ENCODE results near the gene TUBB4A.

Gene TUBB4A

DNA sequence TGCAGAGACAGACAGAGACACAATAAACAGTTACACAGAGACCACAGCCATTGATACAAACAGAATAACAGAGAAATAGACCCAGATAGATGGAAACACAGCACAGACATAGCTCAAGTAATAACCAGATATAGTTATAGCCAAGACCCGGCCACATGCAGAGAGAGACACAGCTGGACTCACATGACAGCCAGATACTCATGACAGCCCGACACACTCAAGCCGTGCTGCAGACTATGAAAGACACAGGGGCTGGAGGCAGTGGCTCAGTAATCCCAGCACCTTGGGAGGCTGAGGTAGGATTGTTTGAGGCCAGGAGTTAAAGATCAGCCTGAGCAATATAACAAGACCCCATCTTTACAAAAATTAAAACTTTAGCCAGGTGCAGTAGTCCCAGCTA, 18.9 kb downstream of the TUBB4A start:
- Histone ChIP-seq H3K4me2 (ENCODE audit: insufficient read depth, low read length, poor library complexity, severe bottlenecking) (no peak overlapping the region), H3K9ac (ENCODE audit: low read depth, low read length, poor library complexity) (no peak overlapping the region), H2BK5ac (ENCODE audit: low read length) (no peak overlapping the region), H2AFZ (ENCODE audit: low read length) (no peak overlapping the region), H2BK12ac (ENCODE audit: low read length) (no peak overlapping the region), H3K27ac (replicated peaks; ENCODE audit: low read length) (no peak overlapping the region), H2AK5ac (ENCODE audit: low read depth, low read length) (no peak overlapping the region), H3K79me1 (ENCODE audit: low read depth, low read length) (no peaks in the 10 kb centered on the region), H4K8ac (ENCODE audit: low read depth, low read length) (no peak overlapping the region), H3K4me1 (ENCODE audit: control insufficient read depth in 2 of 2, insufficient read depth in 1 of 2, low read depth in 1 of 2, low read length in 2 of 2) (peaks cover 1 to 2% of the 10 kb centered on the region in 2 donors), H3K4me3 (ENCODE audit: low read length in 2 of 2) (no peak overlapping the region), H3K23ac (ENCODE audit: low read depth, low read length, poor library complexity) (no peak overlapping the region), H3K36me3 (replicated peaks in 1 of 2; ENCODE audit: control insufficient read depth in 2 of 2, insufficient read depth in 2 of 2, low read length in 2 of 2) (no peaks in the 10 kb centered on the region), H3K18ac (ENCODE audit: low read length) (no peak overlapping the region), H4K91ac (ENCODE audit: low read depth, low read length, poor library complexity) (no peak overlapping the region), H3K14ac (ENCODE audit: low read length) (no peak overlapping the region), H3K27me3 (ENCODE audit: control insufficient read depth in 3 of 3, insufficient read depth in 3 of 3, low read depth in 1 of 3, low read length in 3 of 3) (peaks cover 0 to 22% (median 0%) of the 10 kb centered on the region in 3 experiments), H3K4ac (ENCODE audit: low read length) (no peak overlapping the region), H3K9me3 (replicated peaks in 1 of 2; ENCODE audit: control insufficient read depth in 2 of 2, insufficient read depth in 1 of 2, low read depth in 1 of 2, low read length in 2 of 2) (no peaks in the 10 kb centered on the region), H2BK120ac (ENCODE audit: low read depth, low read length) (no peak overlapping the region), H2BK15ac (ENCODE audit: low read length) (no peak overlapping the region)
- no peak for DNase-seq (ENCODE audit: low spot score)
- no CpG with 5 or more reads among the region's 3 CpGs for WGBS, 2 donors (ENCODE audit: extremely low coverage in 2 of 2, insufficient read length in 2 of 2, insufficient replicate concordance in 1 of 2)

DNA sequence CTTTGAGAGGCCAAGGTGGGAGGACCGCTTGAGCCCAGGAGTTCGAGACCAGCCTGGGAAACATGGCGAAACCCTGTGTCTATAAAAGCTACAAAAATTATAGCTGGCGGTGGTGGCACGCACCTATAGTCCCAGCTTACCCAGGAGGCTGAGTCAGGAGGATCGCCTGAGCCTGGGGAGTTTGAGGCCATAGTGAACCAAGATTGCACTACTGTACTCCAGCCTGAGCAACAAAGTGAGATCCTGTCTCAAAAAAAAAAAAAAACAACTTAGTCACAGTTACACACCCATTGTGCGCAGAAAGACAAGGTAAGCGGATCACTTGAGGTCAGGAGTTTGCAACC, 19.8 kb downstream of the TUBB4A start:
- peaks cover 0 to 22% (median under 1%) of the 10 kb centered on the region in 3 experiments for H3K27me3 ChIP-seq (ENCODE audit: control insufficient read depth in 3 of 3, insufficient read depth in 3 of 3, low read depth in 1 of 3, low read length in 3 of 3)
- no peak overlapping the region for H2BK120ac ChIP-seq (ENCODE audit: low read depth, low read length)
- no peak overlapping the region for H2BK5ac ChIP-seq (ENCODE audit: low read length)
- no peak overlapping the region for H3K9ac ChIP-seq (ENCODE audit: low read depth, low read length, poor library complexity)
- H3K79me1 ChIP-seq (ENCODE audit: low read depth, low read length), result no peaks in the 10 kb centered on the region
- H2BK15ac ChIP-seq (ENCODE audit: low read length), result no peak overlapping the region
- H3K27ac ChIP-seq (replicated peaks; ENCODE audit: low read length), result no peak overlapping the region
- DNase-seq (ENCODE audit: low spot score), result no peak
- whole genome bisulfite sequencing, 2 donors (ENCODE audit: extremely low coverage in 2 of 2, insufficient read length in 2 of 2, insufficient replicate concordance in 1 of 2), result no CpG with 5 or more reads among the region's 8 CpGs
- H4K8ac ChIP-seq (ENCODE audit: low read depth, low read length), result no peak overlapping the region
- no peaks in the 10 kb centered on the region for H3K9me3 ChIP-seq (replicated peaks in 1 of 2; ENCODE audit: control insufficient read depth in 2 of 2, insufficient read depth in 1 of 2, low read depth in 1 of 2, low read length in 2 of 2)
- H3K4ac ChIP-seq (ENCODE audit: low read length), result no peak overlapping the region
- H2BK12ac ChIP-seq (ENCODE audit: low read length), result no peak overlapping the region
- no peak overlapping the region for H3K23ac ChIP-seq (ENCODE audit: low read depth, low read length, poor library complexity)
- H3K36me3 ChIP-seq (replicated peaks in 1 of 2; ENCODE audit: control insufficient read depth in 2 of 2, insufficient read depth in 2 of 2, low read length in 2 of 2), result no peaks in the 10 kb centered on the region
- no peak overlapping the region for H3K4me3 ChIP-seq (ENCODE audit: low read length in 2 of 2)
- peaks cover 1 to 2% of the 10 kb centered on the region in 2 donors for H3K4me1 ChIP-seq (ENCODE audit: control insufficient read depth in 2 of 2, insufficient read depth in 1 of 2, low read depth in 1 of 2, low read length in 2 of 2)
- H3K14ac ChIP-seq (ENCODE audit: low read length), result no peak overlapping the region
- no peak overlapping the region for H3K18ac ChIP-seq (ENCODE audit: low read length)
- H2AFZ ChIP-seq (ENCODE audit: low read length), result peak overlapping the region; percentile 76
- H4K91ac ChIP-seq (ENCODE audit: low read depth, low read length, poor library complexity), result no peak overlapping the region
- H2AK5ac ChIP-seq (ENCODE audit: low read depth, low read length), result peak overlapping the region; percentile 25
- H3K4me2 ChIP-seq (ENCODE audit: insufficient read depth, low read length, poor library complexity, severe bottlenecking), result no peak overlapping the region

DNA sequence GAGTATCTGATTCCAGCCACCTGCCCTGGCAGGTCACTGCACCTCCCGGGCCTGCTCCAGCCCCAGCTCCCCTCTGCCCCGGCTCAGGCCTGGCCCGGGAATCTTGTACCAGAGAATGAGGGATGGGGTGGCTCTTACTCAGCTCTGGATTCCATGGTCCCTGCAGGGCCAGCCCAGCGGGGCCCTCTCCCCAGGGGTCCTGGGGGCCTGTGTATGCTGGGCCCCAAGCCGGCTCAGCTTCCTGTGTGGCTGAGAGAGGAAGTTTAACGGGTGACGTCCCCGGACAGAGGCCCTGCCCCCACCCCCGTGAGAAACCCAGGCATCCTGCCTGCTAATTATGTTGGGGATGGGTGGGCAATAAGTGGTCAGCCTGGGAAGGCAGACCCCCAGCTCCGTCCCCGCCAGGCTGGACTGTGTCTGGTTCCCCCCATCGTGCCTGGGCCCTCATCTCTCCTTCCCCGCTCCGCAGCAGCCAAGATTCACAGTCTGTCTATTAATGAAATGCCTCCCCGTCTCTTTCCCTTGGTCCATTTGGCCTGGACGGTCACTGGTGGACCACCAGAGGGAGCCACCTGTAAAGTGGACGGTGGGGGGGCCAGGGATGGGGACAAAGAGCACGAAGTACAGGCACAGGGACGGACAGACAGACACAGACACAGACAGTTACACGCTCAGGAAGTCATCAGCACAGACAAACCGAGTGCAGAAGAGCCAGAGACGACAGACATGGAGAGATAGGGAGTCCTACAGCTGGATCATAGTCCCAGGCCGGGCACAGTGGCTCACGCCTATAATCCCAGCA, 20.4 kb downstream of the TUBB4A start, which contains the start of gene DENND1C:
Gene DENND1C (minus strand): TSS at position 247 of the 802 bp plus-strand sequence. CDS start 92 bp downstream, at position 155.
- no peaks in the 10 kb centered on the region for H3K79me1 ChIP-seq (ENCODE audit: low read depth, low read length)
- H3K36me3 ChIP-seq (replicated peaks in 1 of 2; ENCODE audit: control insufficient read depth in 2 of 2, insufficient read depth in 2 of 2, low read length in 2 of 2), result no peaks in the 10 kb centered on the region
- H2AFZ ChIP-seq (ENCODE audit: low read length), result peak within 1 kb of the TSS; percentile 76
- peak within 1 kb of the TSS; percentile 93 for H3K23ac ChIP-seq (ENCODE audit: low read depth, low read length, poor library complexity)
- H3K4me2 ChIP-seq (ENCODE audit: insufficient read depth, low read length, poor library complexity, severe bottlenecking), result no peak within 1 kb of the TSS
- no peak within 1 kb of the TSS for H3K27ac ChIP-seq (replicated peaks; ENCODE audit: low read length)
- no CpG with 5 or more reads among the region's 24 CpGs for WGBS, 2 donors (ENCODE audit: extremely low coverage in 2 of 2, insufficient read length in 2 of 2, insufficient replicate concordance in 1 of 2)
- no peak for DNase-seq (ENCODE audit: low spot score)
- no peak within 1 kb of the TSS for H3K4ac ChIP-seq (ENCODE audit: low read length)
- no peaks in the 10 kb centered on the region for H3K9me3 ChIP-seq (replicated peaks in 1 of 2; ENCODE audit: control insufficient read depth in 2 of 2, insufficient read depth in 1 of 2, low read depth in 1 of 2, low read length in 2 of 2)
- H2BK120ac ChIP-seq (ENCODE audit: low read depth, low read length), result no peak within 1 kb of the TSS
- no peak within 1 kb of the TSS for H2BK12ac ChIP-seq (ENCODE audit: low read length)
- peak within 1 kb of the TSS in 1 of 2 donors; percentile 46 for H3K4me3 ChIP-seq (ENCODE audit: low read length in 2 of 2)
- H4K91ac ChIP-seq (ENCODE audit: low read depth, low read length, poor library complexity), result no peak within 1 kb of the TSS
- peak within 1 kb of the TSS; percentile 89 for H3K18ac ChIP-seq (ENCODE audit: low read length)
- peak within 1 kb of the TSS; percentile 63 for H3K14ac ChIP-seq (ENCODE audit: low read length)
- H3K9ac ChIP-seq (ENCODE audit: low read depth, low read length, poor library complexity), result no peak within 1 kb of the TSS
- no peak within 1 kb of the TSS for H4K8ac ChIP-seq (ENCODE audit: low read depth, low read length)
- H2BK5ac ChIP-seq (ENCODE audit: low read length), result no peak within 1 kb of the TSS
- peaks cover 2 to 5% of the 10 kb centered on the region in 2 donors for H3K4me1 ChIP-seq (ENCODE audit: control insufficient read depth in 2 of 2, insufficient read depth in 1 of 2, low read depth in 1 of 2, low read length in 2 of 2)
- H2BK15ac ChIP-seq (ENCODE audit: low read length), result peak within 1 kb of the TSS; percentile 59
- peaks cover 0 to 28% (median 6%) of the 10 kb centered on the region in 3 experiments for H3K27me3 ChIP-seq (ENCODE audit: control insufficient read depth in 3 of 3, insufficient read depth in 3 of 3, low read depth in 1 of 3, low read length in 3 of 3)
- peak within 1 kb of the TSS; percentile 25 for H2AK5ac ChIP-seq (ENCODE audit: low read depth, low read length)

DNA sequence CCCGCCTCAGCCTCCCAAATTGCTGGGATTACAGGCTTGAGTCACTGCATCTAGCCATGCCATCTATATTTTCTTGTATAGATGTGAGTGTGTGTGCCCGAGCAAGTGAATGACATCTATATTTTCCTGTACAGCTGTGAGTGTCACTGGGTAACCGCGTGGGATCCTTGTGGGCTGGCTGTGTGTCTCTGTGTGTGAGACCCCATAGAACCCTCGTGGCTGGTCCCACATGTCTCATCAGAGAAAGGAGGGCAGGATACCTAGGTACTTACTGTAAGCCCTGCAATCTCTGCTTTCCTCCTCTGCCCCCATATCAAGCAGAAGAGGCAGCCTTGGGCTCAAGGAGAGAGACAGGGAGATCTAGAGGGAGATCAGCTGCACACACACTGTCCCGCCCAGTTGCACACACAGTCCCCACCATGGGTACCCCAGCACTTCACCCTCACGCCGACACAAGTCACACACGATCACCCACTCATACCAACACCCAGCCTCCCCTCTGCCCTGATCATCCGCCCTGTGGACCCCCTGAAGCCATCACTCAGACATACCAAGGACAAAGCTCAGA, 21.2 kb downstream of the TUBB4A start:
- Histone ChIP-seq H3K9ac (ENCODE audit: low read depth, low read length, poor library complexity) (no peak overlapping the region), H3K36me3 (replicated peaks in 1 of 2; ENCODE audit: control insufficient read depth in 2 of 2, insufficient read depth in 2 of 2, low read length in 2 of 2) (no peaks in the 10 kb centered on the region), H4K91ac (ENCODE audit: low read depth, low read length, poor library complexity) (no peak overlapping the region), H3K4me2 (ENCODE audit: insufficient read depth, low read length, poor library complexity, severe bottlenecking) (no peak overlapping the region), H3K23ac (ENCODE audit: low read depth, low read length, poor library complexity) (no peak overlapping the region), H2BK15ac (ENCODE audit: low read length) (no peak overlapping the region), H2BK5ac (ENCODE audit: low read length) (no peak overlapping the region), H3K4me3 (ENCODE audit: low read length in 2 of 2) (peak overlapping the region in 1 of 2 donors; percentile 46), H3K9me3 (replicated peaks in 1 of 2; ENCODE audit: control insufficient read depth in 2 of 2, insufficient read depth in 1 of 2, low read depth in 1 of 2, low read length in 2 of 2) (peaks cover 0 to 4% of the 10 kb centered on the region in 2 donors), H3K27me3 (ENCODE audit: control insufficient read depth in 3 of 3, insufficient read depth in 3 of 3, low read depth in 1 of 3, low read length in 3 of 3) (peaks cover 0 to 35% (median 8%) of the 10 kb centered on the region in 3 experiments), H3K14ac (ENCODE audit: low read length) (no peak overlapping the region), H2BK12ac (ENCODE audit: low read length) (no peak overlapping the region), H2BK120ac (ENCODE audit: low read depth, low read length) (no peak overlapping the region), H3K4ac (ENCODE audit: low read length) (no peak overlapping the region), H3K4me1 (ENCODE audit: control insufficient read depth in 2 of 2, insufficient read depth in 1 of 2, low read depth in 1 of 2, low read length in 2 of 2) (peaks cover 2 to 6% of the 10 kb centered on the region in 2 donors), H2AFZ (ENCODE audit: low read length) (peak overlapping the region; percentile 76), H3K27ac (replicated peaks; ENCODE audit: low read length) (no peak overlapping the region), H4K8ac (ENCODE audit: low read depth, low read length) (no peak overlapping the region), H2AK5ac (ENCODE audit: low read depth, low read length) (no peak overlapping the region), H3K18ac (ENCODE audit: low read length) (no peak overlapping the region), H3K79me1 (ENCODE audit: low read depth, low read length) (no peaks in the 10 kb centered on the region)
- no CpG with 5 or more reads among the region's 10 CpGs for WGBS, 2 donors (ENCODE audit: extremely low coverage in 2 of 2, insufficient read length in 2 of 2, insufficient replicate concordance in 1 of 2)
- no peak for DNase-seq (ENCODE audit: low spot score)
